Measurements from ENCODE around the gene TPX2. TPM values are rescaled to one million over a fixed set of nuclear protein-coding genes. Genes with fewer than 3 reads are reported as not detected.

Gene TPX2
- total and polyA plus RNA-seq, 2 donors (not counting 1 experiment from before 2014, with no cell fraction given): 0.30 to 0.31 TPM

DNA sequence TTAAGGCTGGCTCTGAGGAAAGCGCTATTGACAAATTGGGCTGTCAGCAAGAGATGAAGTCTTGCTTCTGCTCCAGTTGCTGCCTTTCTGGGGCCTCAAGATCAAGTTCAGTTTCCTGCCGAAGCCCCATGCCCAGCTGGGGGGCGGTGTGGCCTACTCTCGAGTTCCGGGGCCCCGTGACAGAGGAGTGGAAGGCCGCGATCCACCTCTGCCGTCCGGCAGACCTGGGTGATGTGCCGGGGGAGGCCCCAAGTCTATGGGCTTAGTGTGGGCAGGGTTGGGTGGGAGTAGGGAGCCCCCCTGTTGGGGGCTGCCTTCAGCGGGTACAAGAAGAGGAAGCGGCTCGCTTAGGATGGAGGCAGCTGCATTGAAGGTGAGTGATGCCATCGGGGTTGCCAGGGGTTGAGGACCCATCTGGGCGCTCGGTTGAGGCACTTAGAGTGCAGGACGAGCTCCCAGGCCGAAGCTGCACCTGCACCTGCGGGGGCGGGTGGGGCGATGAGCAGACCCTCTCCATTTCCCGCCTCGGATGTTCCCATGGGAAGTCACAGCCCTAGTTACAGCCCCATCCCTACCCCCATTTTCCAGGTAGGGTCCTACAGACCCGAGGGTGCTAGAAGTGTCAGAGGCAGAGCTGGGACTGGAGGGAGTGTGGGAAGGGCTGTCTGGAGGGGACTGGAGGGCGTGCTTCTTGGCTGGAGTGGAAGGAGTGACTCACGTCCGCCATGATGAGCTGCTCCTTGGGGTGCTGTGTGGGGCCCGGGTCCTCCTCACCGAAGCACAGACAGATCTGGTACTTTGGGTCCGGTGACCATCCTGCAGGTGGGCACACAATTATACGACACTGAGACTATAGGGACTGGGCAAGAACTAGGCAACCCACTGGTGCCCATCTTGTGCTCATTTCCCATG, 109.3 kb downstream of the TPX2 start:
- Mint-ChIP-seq H3K4me1 (peaks cover under 1% of the 10 kb centered on the region), H3K27me3 (peaks cover 23% of the 10 kb centered on the region), H3K4me3 (no peak overlapping the region), H3K27ac (no peak overlapping the region), H3K9me3 (ENCODE audit: insufficient read depth) (no peaks in the 10 kb centered on the region)
- intact Hi-C loops (cut with micrococcal nuclease): no loop called here
- ATAC-seq (ENCODE audit: low read depth): no peak
- H3K27ac ChIP-seq (ENCODE audit: low read length in 2 of 2): no peak overlapping the region
- no peaks in the 10 kb centered on the region for H3K4me1 ChIP-seq (ENCODE audit: control insufficient read depth in 2 of 2, insufficient read depth in 2 of 2, low read length in 2 of 2)
- H3K79me2 ChIP-seq (ENCODE audit: control insufficient read depth, insufficient read depth, low read length): no peaks in the 10 kb centered on the region
- ChIA-PET POLR2A (no interaction called here), CTCF (interaction anchor here (1.0 to 3.1 kb wide), 8 partner anchors 8 to 103 kb away, joined by 3 to 31 read pairs (median 10); partner anchors contain the start of genes MYLK2 and PDRG1)
- H3K27me3 ChIP-seq (replicated peaks in 1 of 4; ENCODE audit: control extremely low read depth in 1 of 4, control insufficient read depth in 3 of 4, insufficient read depth in 4 of 4, low read length in 3 of 4): peaks cover 0 to 16% (median 2%) of the 10 kb centered on the region in 4 experiments
- no peaks in the 10 kb centered on the region for H4K20me1 ChIP-seq (ENCODE audit: control insufficient read depth, insufficient read depth, low read length, poor library complexity, severe bottlenecking)
- no peak overlapping the region for H3K4me2 ChIP-seq (replicated peaks; ENCODE audit: low read depth, low read length, poor library complexity, severe bottlenecking)
- H3K36me3 ChIP-seq (replicated peaks in 1 of 2; ENCODE audit: control extremely low read depth in 1 of 2, control insufficient read depth in 1 of 2, extremely low read depth in 1 of 2, insufficient read depth in 2 of 2, low read length in 1 of 2): no peaks in the 10 kb centered on the region
- H3K4me3 ChIP-seq (ENCODE audit: control extremely low read depth in 1 of 5, extremely low read depth in 1 of 5, insufficient read depth in 1 of 5, low read depth in 2 of 5, low read length in 4 of 5): no peak overlapping the region
- TF ChIP-seq, protein P1, sequence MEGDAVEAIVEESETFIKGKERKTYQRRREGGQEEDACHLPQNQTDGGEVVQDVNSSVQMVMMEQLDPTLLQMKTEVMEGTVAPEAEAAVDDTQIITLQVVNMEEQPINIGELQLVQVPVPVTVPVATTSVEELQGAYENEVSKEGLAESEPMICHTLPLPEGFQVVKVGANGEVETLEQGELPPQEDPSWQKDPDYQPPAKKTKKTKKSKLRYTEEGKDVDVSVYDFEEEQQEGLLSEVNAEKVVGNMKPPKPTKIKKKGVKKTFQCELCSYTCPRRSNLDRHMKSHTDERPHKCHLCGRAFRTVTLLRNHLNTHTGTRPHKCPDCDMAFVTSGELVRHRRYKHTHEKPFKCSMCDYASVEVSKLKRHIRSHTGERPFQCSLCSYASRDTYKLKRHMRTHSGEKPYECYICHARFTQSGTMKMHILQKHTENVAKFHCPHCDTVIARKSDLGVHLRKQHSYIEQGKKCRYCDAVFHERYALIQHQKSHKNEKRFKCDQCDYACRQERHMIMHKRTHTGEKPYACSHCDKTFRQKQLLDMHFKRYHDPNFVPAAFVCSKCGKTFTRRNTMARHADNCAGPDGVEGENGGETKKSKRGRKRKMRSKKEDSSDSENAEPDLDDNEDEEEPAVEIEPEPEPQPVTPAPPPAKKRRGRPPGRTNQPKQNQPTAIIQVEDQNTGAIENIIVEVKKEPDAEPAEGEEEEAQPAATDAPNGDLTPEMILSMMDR (IDR thresholded peaks at IDR 0.05): no peak
- TF ChIP-seq EZH2 (IDR thresholded peaks at IDR 0.05; ENCODE audit: borderline replicate concordance, insufficient read depth, low read depth, low read length, poor library complexity, severe bottlenecking): no peak
- DNase-seq: no peak
- 77% methylated on average over 24 of the region's 32 CpGs for WGBS (ENCODE audit: insufficient coverage)
- no peaks in the 10 kb centered on the region for H3K9me3 ChIP-seq (ENCODE audit: control extremely low read depth in 1 of 3, control insufficient read depth in 2 of 3, insufficient read depth in 1 of 3, low read length in 2 of 3)
- H2AFZ ChIP-seq (ENCODE audit: insufficient read depth, low read depth, low read length, poor library complexity, severe bottlenecking): no peak overlapping the region
- H3K9ac ChIP-seq (ENCODE audit: low read length): no peak overlapping the region

Data from B cell (primary cell).